IMR-90 (cell line): ENCODE data around the gene CCDC61. TPM values are rescaled to one million over a fixed set of nuclear protein-coding genes. Genes with fewer than 3 reads are reported as not detected.

Experiments
- ATAC-seq: fragments of 200-7000 bp; cut with Tn5 transposase; 2 replicates; pipeline ENCODE4 v1.9.1; 2020; ENCODE audit warnings: low read depth, mild to moderate bottlenecking, moderate library complexity
- BruUV-seq: library from RNA; stranded (reverse); fragments of 400-500 nt; replicated peaks from 2 replicates; lab custom pipeline; 2021; lab: Mats Ljungman, UMichigan
- CTCF ChIA-PET: fragments of 300-600 bp; formaldehyde crosslinking; extraction: SDS; loops from one replicate; lab custom pipeline; 2021; ENCODE audit warnings: antibody characterized with exemption; lab: Yijun Ruan, JAX
- POLR2A ChIA-PET: fragments of 300-600 bp; sonication (Branson Sonifier 250); formaldehyde crosslinking; loops from one replicate; lab custom pipeline; 2022; ENCODE audit warnings: antibody characterized with exemption; ENCODE audit not compliant: unreplicated experiment; lab: Charles Lee
- DNase-seq: peaks from one replicate; pipeline ENCODE4 v3.0.0; 2013
- H2AFZ ChIP-seq: replicated peaks from 2 replicates; pipeline ENCODE3; 2013; ENCODE audit warnings: low read length, mild to moderate bottlenecking; ENCODE audit not compliant: poor library complexity
- H2AK5ac ChIP-seq: 2 replicates; pipeline ENCODE4 v1.6.1; 2013; ENCODE audit warnings: low read depth, low read length, inconsistent platforms
- H2AK9ac ChIP-seq: replicated peaks from 2 replicates; pipeline ENCODE3; 2013; ENCODE audit warnings: mild to moderate bottlenecking, low read depth, low read length, moderate library complexity; ENCODE audit not compliant: poor library complexity
- H2BK120ac ChIP-seq: 2 replicates; pipeline ENCODE4 v1.6.1; 2013; ENCODE audit warnings: low read depth, low read length, inconsistent platforms
- H2BK15ac ChIP-seq: 3 replicates; pipeline ENCODE4 v1.6.1; 2013; ENCODE audit warnings: low read depth, low read length, inconsistent platforms
- H2BK20ac ChIP-seq: 2 replicates; pipeline ENCODE4 v1.6.1; 2013; ENCODE audit warnings: low read depth, mild to moderate bottlenecking, inconsistent platforms, low read length, moderate library complexity
- H2BK5ac ChIP-seq: 2 replicates; pipeline ENCODE4 v1.6.1; 2013; ENCODE audit warnings: mild to moderate bottlenecking, low read depth, low read length, inconsistent platforms; ENCODE audit not compliant: poor library complexity, severe bottlenecking
- H3K14ac ChIP-seq: replicated peaks from 2 replicates; pipeline ENCODE4 v1.6.1; 2013; ENCODE audit warnings: low read depth, low read length, inconsistent platforms
- H3K18ac ChIP-seq: 2 replicates; pipeline ENCODE4 v1.6.1; 2013; ENCODE audit warnings: low read depth, low read length, control low read depth
- H3K23ac ChIP-seq: 2 replicates; pipeline ENCODE4 v1.6.1; 2013; ENCODE audit warnings: low read depth, low read length, inconsistent platforms
- H3K27ac ChIP-seq: 2 replicates; pipeline ENCODE4 v1.5.1; 2013; ENCODE audit warnings: mild to moderate bottlenecking, control low read depth, low read length; ENCODE audit not compliant: insufficient read depth
- H3K27me3 ChIP-seq: 2 replicates; pipeline ENCODE4 v1.6.1; 2013; ENCODE audit warnings: low read length; ENCODE audit not compliant: control insufficient read depth, insufficient read depth
- H3K36me3 ChIP-seq: 2 replicates; pipeline ENCODE4 v1.6.1; 2013; ENCODE audit warnings: low read length, mixed read lengths; ENCODE audit not compliant: control insufficient read depth, insufficient read depth
- H3K4ac ChIP-seq: 2 replicates; pipeline ENCODE4 v1.6.1; 2013; ENCODE audit warnings: low read depth, low read length, inconsistent platforms
- H3K4me1 ChIP-seq: 2 replicates; pipeline ENCODE4 v1.6.1; 2013; ENCODE audit warnings: low read length, mixed read lengths; ENCODE audit not compliant: control insufficient read depth, insufficient read depth
- H3K4me2 ChIP-seq: 2 replicates; pipeline ENCODE4 v1.6.1; 2013; ENCODE audit warnings: low read depth, mild to moderate bottlenecking, control low read depth, low read length, moderate library complexity
- H3K4me3 ChIP-seq: 2 replicates; pipeline ENCODE4 v1.5.1; 2013; ENCODE audit warnings: low read depth, mild to moderate bottlenecking, control low read depth, low read length, moderate library complexity; ENCODE audit not compliant: insufficient read depth
- H3K56ac ChIP-seq: 2 replicates; pipeline ENCODE4 v1.6.1; 2013; ENCODE audit warnings: low read length, inconsistent platforms; ENCODE audit not compliant: insufficient read depth; ENCODE audit errors: extremely low read depth
- H3K79me1 ChIP-seq, 2 experiments: 2 replicates each; pipeline ENCODE4 v1.6.1; 2013; ENCODE audit warnings: low read length in 2 of 2, inconsistent platforms in 1 of 2, low read depth in 1 of 2
- H3K9ac ChIP-seq: 2 replicates; pipeline ENCODE4 v1.6.1; 2013; ENCODE audit warnings: low read depth, low read length, control low read depth
- H3K9me1 ChIP-seq: 2 replicates; pipeline ENCODE4 v1.6.1; 2013; ENCODE audit warnings: low read length, inconsistent platforms; ENCODE audit not compliant: insufficient read depth
- H3K9me3 ChIP-seq: 2 replicates; pipeline ENCODE4 v1.6.1; 2013; ENCODE audit warnings: low read length; ENCODE audit not compliant: control insufficient read depth, insufficient read depth
- H4K20me1 ChIP-seq: 2 replicates; pipeline ENCODE4 v1.6.1; 2013; ENCODE audit warnings: low read length, inconsistent platforms; ENCODE audit not compliant: insufficient read depth
- H4K5ac ChIP-seq: 2 replicates; pipeline ENCODE4 v1.6.1; 2013; ENCODE audit warnings: mild to moderate bottlenecking, low read depth, low read length, control low read depth
- H4K8ac ChIP-seq, 2 experiments: 2 replicates each; pipeline ENCODE4 v1.6.1; 2013; ENCODE audit warnings: low read depth in 2 of 2, low read length in 2 of 2, control low read depth in 1 of 2, inconsistent platforms in 1 of 2
- H4K91ac ChIP-seq: 2 replicates; pipeline ENCODE4 v1.6.1; 2013; ENCODE audit warnings: low read depth, low read length, inconsistent platforms; ENCODE audit not compliant: insufficient read depth
- BHLHE40 ChIP-seq: fragments of 150-350 bp; IDR thresholded peaks from 2 replicates; pipeline ENCODE4 v1.6.1; 2016; ENCODE audit warnings: mild to moderate bottlenecking, low read depth, low read length
- CEBPB ChIP-seq: IDR thresholded peaks from 2 replicates; pipeline ENCODE4 v1.6.1; 2012; ENCODE audit warnings: low read depth, low read length, improper control_type of control experiment
- CHD1 ChIP-seq: IDR thresholded peaks from 2 replicates; pipeline ENCODE4 v1.6.1; 2012; ENCODE audit warnings: low read depth, low read length, improper control_type of control experiment
- CTCF ChIP-seq: conservative IDR thresholded peaks from 2 replicates; pipeline ENCODE4 v1.5.1; 2012; ENCODE audit warnings: mild to moderate bottlenecking, low read depth, low read length, improper control_type of control experiment
- ELK1 ChIP-seq: fragments of 150-350 bp; IDR thresholded peaks from 2 replicates; pipeline ENCODE4 v1.6.1; 2016; ENCODE audit warnings: low read depth, mild to moderate bottlenecking, low read length, moderate library complexity, borderline replicate concordance
- FOS ChIP-seq: fragments of 150-350 bp; IDR thresholded peaks from 2 replicates; pipeline ENCODE4 v1.6.1; 2016; ENCODE audit warnings: low read depth, low read length
- MAFK ChIP-seq: IDR thresholded peaks from 2 replicates; pipeline ENCODE4 v1.6.1; 2012; ENCODE audit warnings: low read depth, low read length, improper control_type of control experiment
- MAZ ChIP-seq: IDR thresholded peaks from 2 replicates; pipeline ENCODE4 v1.6.1; 2012; ENCODE audit warnings: low read depth, mild to moderate bottlenecking, low read length, improper control_type of control experiment, moderate library complexity, borderline replicate concordance
- MXI1 ChIP-seq: IDR thresholded peaks from 2 replicates; pipeline ENCODE4 v1.6.1; 2012; ENCODE audit warnings: low read depth, mild to moderate bottlenecking, low read length, moderate library complexity, borderline replicate concordance
- NFE2L2 ChIP-seq: fragments of 150-350 bp; IDR thresholded peaks from 2 replicates; pipeline ENCODE4 v1.6.1; 2016; ENCODE audit warnings: low read depth, mild to moderate bottlenecking, low read length
- POLR2A ChIP-seq: IDR thresholded peaks from 2 replicates; pipeline ENCODE4 v1.6.1; 2012; ENCODE audit warnings: mild to moderate bottlenecking, low read depth, low read length
- RAD21 ChIP-seq: IDR thresholded peaks from 2 replicates; pipeline ENCODE4 v1.6.1; 2012; ENCODE audit warnings: low read length, improper control_type of control experiment
- RCOR1 ChIP-seq: IDR thresholded peaks from 2 replicates; pipeline ENCODE4 v1.6.1; 2012; ENCODE audit warnings: mild to moderate bottlenecking, low read length, improper control_type of control experiment; ENCODE audit not compliant: insufficient replicate concordance
- RFX5 ChIP-seq: IDR thresholded peaks from 2 replicates; pipeline ENCODE4 v1.8.0; 2012; ENCODE audit warnings: low read depth, mild to moderate bottlenecking, low read length, moderate library complexity
- SMC3 ChIP-seq: fragments of 150-350 bp; IDR thresholded peaks from 2 replicates; pipeline ENCODE4 v1.6.1; 2016; ENCODE audit warnings: low read depth, mild to moderate bottlenecking, antibody characterized with exemption, low read length, moderate library complexity
- USF2 ChIP-seq: fragments of 150-350 bp; IDR thresholded peaks from 2 replicates; pipeline ENCODE4 v1.6.1; 2017; ENCODE audit warnings: mild to moderate bottlenecking, antibody characterized with exemption, low read length, low read depth
- WGBS, 2 experiments: methylation state at CpG; one replicate each; pipeline versions ENCODE4 v1.1.5 to v1.1.7; 2013; ENCODE audit warnings: missing lambda C conversion rate in 2 of 2; ENCODE audit not compliant: insufficient read length in 1 of 2; ENCODE audit errors: extremely low coverage in 2 of 2; 5-methylcytosine and 5-hydroxymethylcytosine counted together
- dilution Hi-C: fragments of 300-500 bp; cut with HindIII; formaldehyde crosslinking; loops from one replicate; pipeline ENCODE4 v1.14.3; 2018; ENCODE audit warnings: low sequenced_read_pairs; ENCODE audit not compliant: unreplicated experiment
- in situ Hi-C: fragments of 300-500 bp; cut with MboI; formaldehyde crosslinking; loops from 3 replicates; pipeline ENCODE4 v1.14.3; 2019; ENCODE audit warnings: low sequenced_read_pairs, inconsistent platforms, mixed read lengths
- intact Hi-C: fragments of 100-400 bp; cut with micrococcal nuclease; formaldehyde crosslinking; loops from 2 replicates; pipeline ENCODE4 v1.10.0; 2022
- polyA plus RNA-seq, 3 experiments: library from polyadenylated mRNA; depleted of rRNA; stranded (reverse); fragments of >200 nt; gene quantifications; 2 replicates each; pipeline ENCODE4 v1.2.3, GENCODE V29; 2012; ENCODE audit warnings: low replicate concordance in 1 of 3
- total RNA-seq: library from RNA; depleted of rRNA; stranded (reverse); fragments of >200 nt; gene quantifications from 2 replicates; pipeline ENCODE4 v1.2.3, GENCODE V29; 2012

CCDC61 gene
- total and polyA plus RNA-seq, 2 of the 4 experiments (the other 2 are of a cell fraction) = 3.2 to 9.1 TPM

GRCh38 chr19:46040952-46041500, 45.8 kb downstream of the CCDC61 start, which contains the start of gene IGFL4:
TSS of gene IGFL4 (minus strand) at chr19:46041002. CDS start at chr19:46040962, 40 bp downstream.
- H3K4ac ChIP-seq = no peak within 1 kb of the TSS
- H3K79me1 ChIP-seq = no peaks in the 10 kb centered on the region
- TF ChIP-seq CTCF (no peak), RAD21 (no peak), FOS (no peak), USF2 (no peak), NFE2L2 (no peak), SMC3 (no peak), MXI1 (no peak), RFX5 (no peak), CEBPB (no peak), BHLHE40 (no peak), POLR2A (no peak), CHD1 (no peak), MAFK (no peak), MAZ (no peak), RCOR1 (no peak), ELK1 (no peak)
- H4K8ac ChIP-seq = no peak within 1 kb of the TSS
- no peak for DNase-seq
- no peak within 1 kb of the TSS for H2AFZ ChIP-seq
- H3K27me3 ChIP-seq = peaks cover 53% of the 10 kb centered on the region
- H2AK9ac ChIP-seq = no peak within 1 kb of the TSS
- no peak within 1 kb of the TSS for H3K9ac ChIP-seq
- no peak within 1 kb of the TSS for H3K56ac ChIP-seq
- H4K91ac ChIP-seq = no peak within 1 kb of the TSS
- intact Hi-C loops = no loop called here
- BruUV-seq = no TSS peak
- no peaks in the 10 kb centered on the region for H3K36me3 ChIP-seq
- H3K18ac ChIP-seq = no peak within 1 kb of the TSS
- H3K4me3 ChIP-seq = no peak within 1 kb of the TSS
- H2BK20ac ChIP-seq = no peak within 1 kb of the TSS
- H3K4me2 ChIP-seq = no peak within 1 kb of the TSS
- H2BK15ac ChIP-seq = no peak within 1 kb of the TSS
- no peak within 1 kb of the TSS for H2BK120ac ChIP-seq
- no peaks in the 10 kb centered on the region for H4K20me1 ChIP-seq
- WGBS, 2 experiments = no CpG with 5 or more reads among the region's 7 CpGs
- H3K4me1 ChIP-seq = no peaks in the 10 kb centered on the region
- H3K14ac ChIP-seq = no peak within 1 kb of the TSS
- ATAC-seq = peak; percentile 32; the same call in 1 of the 2 replicates
- no peak within 1 kb of the TSS for H2AK5ac ChIP-seq
- no peak within 1 kb of the TSS for H3K27ac ChIP-seq
- peaks cover 6% of the 10 kb centered on the region for H3K9me3 ChIP-seq
- no peak within 1 kb of the TSS for H4K5ac ChIP-seq
- no peaks in the 10 kb centered on the region for H3K9me1 ChIP-seq
- no peak within 1 kb of the TSS for H3K23ac ChIP-seq
- CTCF ChIA-PET = interaction anchor here (3.2 kb wide), 1 partner anchor 12 kb away, joined by 13 read pairs; no protein-coding TSS in a partner anchor
- H2BK5ac ChIP-seq = no peak within 1 kb of the TSS
- in situ Hi-C loops = no loop called here
- dilution Hi-C loops = no loop called here
- POLR2A ChIA-PET = no interaction called here
